Measurements from ENCODE around the gene ATP1A1.

The ATP1A1 gene

DNA sequence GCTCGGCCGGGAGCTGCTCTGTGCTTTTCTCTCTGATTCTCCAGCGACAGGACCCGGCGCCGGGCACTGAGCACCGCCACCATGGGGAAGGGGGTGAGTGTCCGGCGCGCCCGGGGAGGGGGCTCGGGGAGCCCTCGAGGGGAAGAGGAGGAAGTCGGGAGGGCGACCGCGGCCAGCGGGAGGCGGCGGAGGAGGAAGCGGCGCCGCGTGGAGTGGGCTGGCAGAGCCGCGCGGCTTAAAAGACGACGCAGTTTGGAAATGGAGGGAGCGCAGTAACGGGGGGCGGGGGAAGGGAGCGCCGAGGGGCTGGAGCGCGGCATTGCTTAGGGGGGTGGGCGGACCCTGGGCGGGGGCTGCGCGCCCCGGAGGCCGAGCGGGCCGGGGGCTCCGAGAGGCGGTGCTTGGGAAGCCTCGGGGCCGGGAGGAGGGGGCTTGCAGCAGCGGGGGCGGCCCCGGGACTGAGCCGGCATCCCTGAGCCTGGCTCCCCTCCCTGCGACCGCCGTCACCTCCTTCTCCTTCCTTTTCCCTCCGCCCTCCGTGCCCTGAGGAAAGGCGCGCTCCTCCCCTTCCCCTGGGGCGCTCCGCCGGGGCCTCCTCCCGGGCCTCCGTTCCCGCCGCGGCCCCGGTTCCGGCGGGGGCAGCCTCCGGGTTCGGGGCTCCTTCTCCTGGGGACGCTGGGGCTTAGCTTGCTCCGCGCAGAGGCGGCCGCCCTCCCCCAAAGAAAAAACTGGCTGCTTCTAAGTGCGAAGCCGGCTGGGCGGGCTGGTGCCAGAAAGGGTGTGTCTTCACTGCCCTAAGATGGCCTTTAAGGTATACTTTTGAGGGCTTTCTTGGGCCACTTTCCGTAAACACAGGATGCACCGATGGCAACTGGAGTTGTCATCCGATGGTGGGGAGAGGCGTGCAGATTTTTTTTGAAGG, 648 bp downstream of the ATP1A1 start:
- DNase-seq (ENCODE audit: low read depth in 2 of 2) = peak; percentile 58 to 62
- TF ChIP-seq, protein P1, sequence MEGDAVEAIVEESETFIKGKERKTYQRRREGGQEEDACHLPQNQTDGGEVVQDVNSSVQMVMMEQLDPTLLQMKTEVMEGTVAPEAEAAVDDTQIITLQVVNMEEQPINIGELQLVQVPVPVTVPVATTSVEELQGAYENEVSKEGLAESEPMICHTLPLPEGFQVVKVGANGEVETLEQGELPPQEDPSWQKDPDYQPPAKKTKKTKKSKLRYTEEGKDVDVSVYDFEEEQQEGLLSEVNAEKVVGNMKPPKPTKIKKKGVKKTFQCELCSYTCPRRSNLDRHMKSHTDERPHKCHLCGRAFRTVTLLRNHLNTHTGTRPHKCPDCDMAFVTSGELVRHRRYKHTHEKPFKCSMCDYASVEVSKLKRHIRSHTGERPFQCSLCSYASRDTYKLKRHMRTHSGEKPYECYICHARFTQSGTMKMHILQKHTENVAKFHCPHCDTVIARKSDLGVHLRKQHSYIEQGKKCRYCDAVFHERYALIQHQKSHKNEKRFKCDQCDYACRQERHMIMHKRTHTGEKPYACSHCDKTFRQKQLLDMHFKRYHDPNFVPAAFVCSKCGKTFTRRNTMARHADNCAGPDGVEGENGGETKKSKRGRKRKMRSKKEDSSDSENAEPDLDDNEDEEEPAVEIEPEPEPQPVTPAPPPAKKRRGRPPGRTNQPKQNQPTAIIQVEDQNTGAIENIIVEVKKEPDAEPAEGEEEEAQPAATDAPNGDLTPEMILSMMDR (IDR thresholded peaks at IDR 0.05; ENCODE audit: low read depth, low read length) = no peak
- H3K4me3 ChIP-seq (replicated peaks in 1 of 2; ENCODE audit: low read depth in 2 of 2, low read length in 2 of 2) = peak overlapping the region; percentile 76 to 84

DNA sequence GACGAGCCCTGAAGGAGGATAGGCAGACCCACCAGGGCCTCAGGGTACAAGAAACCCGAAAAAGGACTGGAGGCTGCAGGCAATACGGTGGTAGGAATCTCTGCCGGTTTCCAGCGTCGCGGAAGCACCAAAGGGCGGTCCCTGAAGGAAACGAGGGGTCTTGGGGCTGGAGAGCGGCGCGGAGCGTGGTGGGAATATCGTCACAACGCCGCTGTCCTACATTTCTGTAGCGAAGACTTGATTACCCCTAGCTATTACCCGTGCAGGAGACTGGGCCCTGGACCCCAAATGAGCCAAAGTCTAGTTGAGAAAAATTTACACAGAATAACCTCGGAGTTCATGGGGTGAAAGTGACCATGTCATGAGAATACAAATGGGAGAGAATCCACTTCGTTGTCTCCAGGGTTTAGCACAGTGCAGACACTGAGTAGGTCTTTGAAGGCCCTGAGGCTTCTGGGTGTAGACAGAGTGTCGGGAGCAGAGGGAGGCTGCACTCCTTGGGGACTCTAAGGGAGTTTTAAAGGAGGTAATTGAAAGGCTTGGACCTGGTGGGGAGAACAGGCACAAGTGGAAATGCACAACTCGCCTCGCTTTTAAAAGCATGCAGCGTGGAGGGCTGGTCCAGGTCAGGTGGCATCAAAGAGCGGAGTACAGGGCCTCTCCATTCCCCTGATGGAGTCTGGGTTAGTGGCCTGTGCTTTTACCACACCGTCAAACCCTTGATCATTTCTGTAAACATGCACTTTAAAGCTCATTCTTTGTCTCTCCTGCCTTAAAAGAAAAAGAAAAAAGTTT, 1.5 kb downstream of the ATP1A1 start:
- peak overlapping the region; percentile 76 to 84 for H3K4me3 ChIP-seq (replicated peaks in 1 of 2; ENCODE audit: low read depth in 2 of 2, low read length in 2 of 2)
- TF ChIP-seq, protein P1 (IDR thresholded peaks at IDR 0.05; ENCODE audit: low read depth, low read length) = no peak
- peak in 1 of 2 donors; percentile 13 for DNase-seq (ENCODE audit: low read depth in 2 of 2)

DNA sequence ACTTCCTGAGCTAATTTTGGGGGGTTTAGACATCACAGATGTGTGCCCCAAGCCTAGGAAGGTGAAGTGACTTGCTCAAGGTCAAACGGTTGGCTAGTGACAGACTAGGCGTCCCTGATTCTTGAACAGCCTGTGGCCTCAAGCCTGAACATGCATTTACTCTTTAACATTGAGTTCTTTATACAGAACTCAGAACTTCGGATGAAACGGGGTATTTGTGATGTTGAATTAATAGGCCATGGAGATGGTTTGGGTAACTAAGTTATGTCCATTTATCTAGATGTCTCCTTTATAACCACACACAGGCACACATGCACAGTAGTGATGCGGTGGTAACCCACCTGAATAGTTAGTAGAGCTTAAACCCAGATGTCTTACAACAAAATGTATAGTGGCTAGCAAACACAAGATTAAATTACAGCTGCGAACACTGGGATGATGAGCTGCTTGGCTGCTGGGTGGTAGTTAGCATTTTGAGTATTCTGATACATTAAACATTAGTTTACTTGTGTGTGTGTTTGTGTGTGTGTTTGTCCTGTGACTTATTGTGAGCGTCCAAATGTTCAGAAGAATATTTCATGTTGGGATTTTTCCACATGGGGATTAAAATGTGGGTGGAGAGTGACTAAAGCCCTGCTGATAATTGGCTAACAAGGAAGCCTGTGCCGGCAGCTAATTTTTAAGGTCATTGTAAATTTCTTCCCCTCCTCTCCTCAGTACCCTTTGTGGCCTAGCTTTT, 2.3 kb downstream of the ATP1A1 start:
- TF ChIP-seq, protein P1 (IDR thresholded peaks at IDR 0.05; ENCODE audit: low read depth, low read length) = no peak
- DNase-seq (ENCODE audit: low read depth in 2 of 2) = peak; percentile 33 to 47
- peak overlapping the region; percentile 76 to 84 for H3K4me3 ChIP-seq (replicated peaks in 1 of 2; ENCODE audit: low read depth in 2 of 2, low read length in 2 of 2)

DNA sequence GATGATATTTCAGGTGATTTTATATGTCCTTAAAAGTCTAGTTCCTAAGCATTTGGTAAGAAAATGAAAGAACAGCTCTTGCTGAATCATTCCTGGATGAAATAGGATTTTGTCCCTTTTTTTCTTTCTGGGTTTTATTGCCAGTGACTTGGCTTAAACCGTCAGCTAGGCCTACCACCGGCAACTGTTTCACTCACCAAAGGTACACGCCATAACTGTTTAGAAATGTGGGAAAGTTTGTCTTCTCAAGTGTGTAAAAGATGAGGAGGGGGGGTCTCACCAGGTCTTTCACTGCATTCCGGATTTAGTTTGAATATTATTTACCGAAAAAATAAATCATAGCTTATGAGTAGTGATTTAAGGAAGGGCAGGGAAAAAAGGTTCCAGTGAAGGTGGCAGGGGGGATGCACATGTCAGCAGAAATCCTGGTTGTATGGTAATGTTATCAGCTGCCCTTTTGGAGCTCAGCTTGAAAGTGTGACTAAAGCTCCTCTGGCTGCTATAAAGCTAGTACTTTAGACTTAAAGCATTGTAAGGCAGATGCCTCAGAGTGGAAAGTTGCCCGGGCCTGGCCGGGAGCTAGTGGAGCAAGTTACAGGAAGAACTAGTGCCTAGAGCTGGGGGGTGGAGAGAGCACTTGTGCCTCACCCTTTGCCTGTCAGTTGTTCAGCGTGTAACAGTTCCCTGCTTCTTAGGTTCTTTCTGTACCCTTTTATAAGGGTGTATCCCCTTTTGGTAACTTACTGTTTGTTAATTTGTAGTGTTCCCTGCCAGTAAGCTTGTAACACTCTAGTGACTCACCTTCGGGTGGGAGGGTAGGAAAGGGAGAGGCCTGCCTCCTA, 3.1 kb downstream of the ATP1A1 start:
- peak; percentile 85 to 93 for DNase-seq (ENCODE audit: low read depth in 2 of 2)
- TF ChIP-seq, protein P1 (IDR thresholded peaks at IDR 0.05; ENCODE audit: low read depth, low read length) = no peak
- peak overlapping the region; percentile 13 to 84 for H3K4me3 ChIP-seq (replicated peaks in 1 of 2; ENCODE audit: low read depth in 2 of 2, low read length in 2 of 2)

GRCh38 chr1:116376729-116377086, 3.7 kb downstream of the ATP1A1 start:
- DNase-seq (ENCODE audit: low read depth in 2 of 2) = peak; percentile 65 to 85
- peak overlapping the region in 1 of 2 donors; percentile 13 for H3K4me3 ChIP-seq (replicated peaks in 1 of 2; ENCODE audit: low read depth in 2 of 2, low read length in 2 of 2)
- TF ChIP-seq, protein P1 (IDR thresholded peaks at IDR 0.05; ENCODE audit: low read depth, low read length) = no peak

Measured in cardiac fibroblast (primary cell).